OCI-LY7 (cell line): Measurements from ENCODE around the gene TMEM50B. TPM values are rescaled to one million over a fixed set of nuclear protein-coding genes. Genes with fewer than 3 reads are reported as not detected.

ENCODE experiments used
- BruUV-seq: library from RNA; stranded (reverse); fragments of 400-500 nt; replicated peaks from 2 replicates; lab custom pipeline; 2021; lab: Mats Ljungman, UMichigan
- CTCF ChIA-PET: fragments of 300-600 bp; sonication (Branson Sonifier 250); formaldehyde crosslinking; loops from one replicate; lab custom pipeline; 2022; ENCODE audit warnings: antibody characterized with exemption; ENCODE audit not compliant: unreplicated experiment; lab: Charles Lee
- POLR2A ChIA-PET: fragments of 300-600 bp; sonication (Branson Sonifier 250); formaldehyde crosslinking; loops from one replicate; lab custom pipeline; 2022; ENCODE audit warnings: antibody characterized with exemption; lab: Charles Lee
- DNase-seq: peaks from one replicate; pipeline ENCODE4 v3.0.0-alpha.2; 2015; ENCODE audit warnings: low spot score
- H2AFZ ChIP-seq: fragments of 200-600 bp; sonication (generic), shearing (Covaris generic); 2 replicates; pipeline ENCODE4 v1.6.1; 2014; ENCODE audit warnings: mild to moderate bottlenecking, antibody characterized with exemption, low read length, moderate library complexity
- H3K27ac ChIP-seq: fragments of 200-600 bp; sonication (generic); 2 replicates; pipeline ENCODE4 v1.5.1; 2014; ENCODE audit warnings: mixed run types, low read depth, mild to moderate bottlenecking, moderate library complexity, low read length, inconsistent platforms; ENCODE audit not compliant: poor library complexity, severe bottlenecking
- H3K36me3 ChIP-seq: fragments of 200-600 bp; sonication (generic); 2 replicates; pipeline ENCODE4 v1.6.1; 2014; ENCODE audit warnings: mild to moderate bottlenecking, antibody characterized with exemption, low read length, moderate library complexity, mixed read lengths; ENCODE audit not compliant: insufficient read depth
- H3K4me1 ChIP-seq: fragments of 200-600 bp; sonication (generic); 2 replicates; pipeline ENCODE4 v1.5.1; 2014; ENCODE audit warnings: mild to moderate bottlenecking, low read length; ENCODE audit not compliant: insufficient read depth, poor library complexity, severe bottlenecking
- H3K4me2 ChIP-seq: fragments of 200-600 bp; sonication (generic); 2 replicates; pipeline ENCODE4 v1.6.1; 2014; ENCODE audit warnings: mild to moderate bottlenecking, low read length
- H3K4me3 ChIP-seq: fragments of 200-600 bp; sonication (generic); 2 replicates; pipeline ENCODE4 v1.5.1; 2014; ENCODE audit warnings: mild to moderate bottlenecking, low read depth, low read length; ENCODE audit not compliant: poor library complexity, severe bottlenecking
- H3K79me2 ChIP-seq: fragments of 200-600 bp; sonication (generic); 2 replicates; pipeline ENCODE4 v1.6.1; 2016; ENCODE audit warnings: low read depth, mild to moderate bottlenecking, low read length, moderate library complexity, mixed read lengths; ENCODE audit not compliant: insufficient read depth
- H3K9me2 ChIP-seq: fragments of 200-600 bp; sonication (generic); 2 replicates; pipeline ENCODE4 v1.6.1; 2016; ENCODE audit warnings: mild to moderate bottlenecking, low read length, mixed read lengths; ENCODE audit not compliant: insufficient read depth
- H3K9me3 ChIP-seq: fragments of 200-600 bp; sonication (generic); 2 replicates; pipeline ENCODE4 v1.6.1; 2014; ENCODE audit warnings: mild to moderate bottlenecking, mixed run types, low read length, mixed read lengths
- H4K20me1 ChIP-seq: fragments of 200-600 bp; sonication (generic); 2 replicates; pipeline ENCODE4 v1.6.1; 2014; ENCODE audit warnings: mild to moderate bottlenecking, antibody characterized with exemption, low read length, moderate library complexity, mixed read lengths; ENCODE audit not compliant: insufficient read depth
- EZH2phosphoT487 ChIP-seq: fragments of 200-600 bp; sonication (generic); IDR thresholded peaks from 2 replicates; pipeline ENCODE4 v1.6.1; 2018; ENCODE audit warnings: low read depth, borderline replicate concordance, mild to moderate bottlenecking, mixed run types, antibody characterized with exemption, low read length, moderate library complexity, mixed read lengths
- intact Hi-C: fragments of 100-400 bp; cut with micrococcal nuclease; formaldehyde crosslinking; loops from one replicate; pipeline ENCODE4 v1.10.0; 2022; ENCODE audit not compliant: unreplicated experiment
- total RNA-seq, 2 experiments: library from RNA; depleted of rRNA in 1 of 2; stranded (reverse); fragments of >200 nt in 1 of 2; shearing (Covaris generic) in 1 of 2; gene quantifications; 2 replicates each; pipeline ENCODE4 v1.2.3, GENCODE V29; 2014 to 2022
- TF ChIP-seq, protein P1 (sequence below): fragments of 200-600 bp; sonication (generic); conservative IDR thresholded peaks from 2 replicates; pipeline ENCODE4 v1.5.1; 2014; ENCODE audit warnings: mild to moderate bottlenecking, antibody characterized with exemption, low read length, moderate library complexity, mixed read lengths

TMEM50B gene
- total RNA-seq, 2 experiments from 2014 or later = 24.4 to 30.3 TPM

DNA sequence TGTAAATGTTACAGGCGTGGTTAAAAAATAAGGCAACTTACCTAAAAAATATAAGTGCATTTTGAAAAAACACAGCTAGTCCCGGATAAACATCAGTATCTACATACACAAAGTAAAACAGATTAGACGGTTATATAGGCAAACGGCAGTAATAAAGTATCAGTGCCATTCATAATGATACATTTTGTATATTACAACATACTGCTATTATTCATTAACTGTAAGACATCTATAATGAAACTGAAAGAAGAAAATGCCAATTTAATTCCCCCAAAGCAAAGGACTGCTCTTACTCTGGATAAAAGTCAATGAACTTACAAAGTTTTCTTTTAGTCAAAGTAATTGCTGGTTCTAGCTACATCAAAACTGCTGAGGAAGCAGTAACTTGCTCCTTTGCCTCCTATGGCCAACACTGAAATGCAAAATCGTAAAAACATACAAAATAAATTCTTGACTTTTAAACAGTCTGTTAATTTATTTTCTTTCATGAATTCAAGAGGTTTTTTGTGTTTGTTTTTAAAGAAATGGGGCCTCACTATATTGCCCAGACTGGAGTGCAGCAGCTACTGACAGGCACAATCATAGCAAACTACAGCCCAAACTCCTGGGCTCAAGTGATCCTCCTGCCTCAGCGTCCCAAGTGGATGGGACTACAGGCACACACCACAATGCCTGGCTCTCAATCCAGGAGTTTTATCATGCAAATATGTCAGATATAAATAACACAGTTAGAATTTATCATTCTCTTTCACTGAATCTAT, 23.9 kb downstream of the TMEM50B start:
- no peaks in the 10 kb centered on the region for H3K79me2 ChIP-seq
- BruUV-seq = no TSS peak
- H3K36me3 ChIP-seq = peaks cover 31% of the 10 kb centered on the region
- no peak overlapping the region for H2AFZ ChIP-seq
- ChIA-PET CTCF (no interaction called here), POLR2A (interaction anchor here (0.6 to 1.9 kb wide), 5 partner anchors 9 to 859 kb away, joined by 3 to 4 read pairs (median 3); no protein-coding TSS in a partner anchor)
- no peak for DNase-seq
- no peaks in the 10 kb centered on the region for H4K20me1 ChIP-seq
- no peaks in the 10 kb centered on the region for H3K4me1 ChIP-seq
- no peaks in the 10 kb centered on the region for H3K9me3 ChIP-seq
- H3K4me2 ChIP-seq = no peak overlapping the region
- TF ChIP-seq EZH2phosphoT487 = no peak
- TF ChIP-seq, protein P1, sequence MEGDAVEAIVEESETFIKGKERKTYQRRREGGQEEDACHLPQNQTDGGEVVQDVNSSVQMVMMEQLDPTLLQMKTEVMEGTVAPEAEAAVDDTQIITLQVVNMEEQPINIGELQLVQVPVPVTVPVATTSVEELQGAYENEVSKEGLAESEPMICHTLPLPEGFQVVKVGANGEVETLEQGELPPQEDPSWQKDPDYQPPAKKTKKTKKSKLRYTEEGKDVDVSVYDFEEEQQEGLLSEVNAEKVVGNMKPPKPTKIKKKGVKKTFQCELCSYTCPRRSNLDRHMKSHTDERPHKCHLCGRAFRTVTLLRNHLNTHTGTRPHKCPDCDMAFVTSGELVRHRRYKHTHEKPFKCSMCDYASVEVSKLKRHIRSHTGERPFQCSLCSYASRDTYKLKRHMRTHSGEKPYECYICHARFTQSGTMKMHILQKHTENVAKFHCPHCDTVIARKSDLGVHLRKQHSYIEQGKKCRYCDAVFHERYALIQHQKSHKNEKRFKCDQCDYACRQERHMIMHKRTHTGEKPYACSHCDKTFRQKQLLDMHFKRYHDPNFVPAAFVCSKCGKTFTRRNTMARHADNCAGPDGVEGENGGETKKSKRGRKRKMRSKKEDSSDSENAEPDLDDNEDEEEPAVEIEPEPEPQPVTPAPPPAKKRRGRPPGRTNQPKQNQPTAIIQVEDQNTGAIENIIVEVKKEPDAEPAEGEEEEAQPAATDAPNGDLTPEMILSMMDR = no peak
- no peak overlapping the region for H3K27ac ChIP-seq
- intact Hi-C loops = no loop called here
- H3K4me3 ChIP-seq = no peak overlapping the region
- H3K9me2 ChIP-seq = no peaks in the 10 kb centered on the region

DNA sequence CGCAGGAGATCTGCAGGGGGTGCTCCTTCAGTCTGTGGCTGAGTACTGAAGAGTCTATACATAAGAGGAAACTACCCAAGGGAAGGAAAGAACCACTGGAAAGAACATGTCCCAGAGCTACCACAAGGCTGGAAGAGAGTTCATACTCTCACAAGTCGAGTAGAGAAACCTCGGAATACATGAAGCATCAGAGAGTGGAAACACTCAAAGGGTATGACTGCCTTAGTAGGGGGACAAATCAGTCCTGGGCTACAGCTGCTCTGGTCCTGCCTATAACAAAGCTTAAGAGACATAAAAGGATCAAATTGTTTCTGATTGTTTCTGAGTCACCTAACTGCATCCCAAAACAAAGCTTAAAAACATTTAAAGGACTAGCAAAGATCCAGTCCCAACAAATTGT, 27.4 kb downstream of the TMEM50B start:
- no peaks in the 10 kb centered on the region for H3K9me2 ChIP-seq
- H3K79me2 ChIP-seq = no peaks in the 10 kb centered on the region
- no TSS peak for BruUV-seq
- H3K4me2 ChIP-seq = no peak overlapping the region
- H3K9me3 ChIP-seq = no peaks in the 10 kb centered on the region
- intact Hi-C loops = no loop called here
- DNase-seq = no peak
- no peaks in the 10 kb centered on the region for H3K4me1 ChIP-seq
- H3K27ac ChIP-seq = no peak overlapping the region
- H2AFZ ChIP-seq = no peak overlapping the region
- no peaks in the 10 kb centered on the region for H4K20me1 ChIP-seq
- ChIA-PET CTCF (no interaction called here), POLR2A (interaction anchor here (0.6 to 0.9 kb wide), 2 partner anchors 255 to 770 kb away, joined by 3 read pairs; no protein-coding TSS in a partner anchor)
- peaks cover 12% of the 10 kb centered on the region for H3K36me3 ChIP-seq
- TF ChIP-seq EZH2phosphoT487 = no peak
- TF ChIP-seq, protein P1 = no peak
- no peak overlapping the region for H3K4me3 ChIP-seq

DNA sequence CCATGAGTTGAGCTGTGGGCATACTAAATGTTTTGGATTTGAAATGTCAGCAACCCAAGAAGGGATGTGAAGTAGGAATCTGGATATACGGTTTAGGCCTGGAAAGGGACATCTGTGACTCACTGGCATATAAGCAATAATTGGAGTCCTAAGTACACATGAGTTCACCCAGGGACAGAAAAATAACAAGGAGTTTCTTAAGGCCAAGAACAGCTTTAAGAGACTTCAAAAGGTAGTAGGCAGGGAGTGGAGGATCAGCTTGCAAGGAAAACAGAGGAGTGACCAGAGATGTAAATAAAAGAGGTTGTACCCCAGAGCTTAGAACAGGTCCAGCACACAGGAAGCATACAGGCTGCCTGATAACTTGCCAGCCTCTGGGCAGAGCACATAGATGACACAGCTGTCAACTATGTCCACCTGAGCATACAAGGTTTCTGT, 28.1 kb downstream of the TMEM50B start:
- Histone ChIP-seq H4K20me1 (no peaks in the 10 kb centered on the region), H3K36me3 (peaks cover 12% of the 10 kb centered on the region), H2AFZ (no peak overlapping the region), H3K4me2 (no peak overlapping the region), H3K27ac (no peak overlapping the region), H3K9me3 (no peaks in the 10 kb centered on the region), H3K4me1 (no peaks in the 10 kb centered on the region), H3K9me2 (no peaks in the 10 kb centered on the region), H3K79me2 (no peaks in the 10 kb centered on the region), H3K4me3 (no peak overlapping the region)
- CTCF ChIA-PET = no interaction called here
- POLR2A ChIA-PET = interaction anchor here (0.6 kb wide), 2 partner anchors 148 to 192 kb away, joined by 3 to 4 read pairs; no protein-coding TSS in a partner anchor
- no peak for DNase-seq
- intact Hi-C loops = no loop called here
- TF ChIP-seq EZH2phosphoT487 = no peak
- TF ChIP-seq, protein P1 = no peak
- BruUV-seq = no TSS peak
